Brain microvascular endothelial cell (primary cell): ENCODE results near the gene AGBL5.
A peak's percentile ranks its signal among the peaks of the same experiment; 100 is the strongest.
"Not testable (repeated sequence)": the region's sequence is repeated elsewhere in the genome, so short reads cannot be mapped to it uniquely, and the experiment has no call there.

ENCODE experiments used
- DNase-seq: peaks from one replicate; pipeline ENCODE4 v3.0.0-alpha.2; 2020
- H3K27ac ChIP-seq: fragments of 250-450 bp; sonication (Bioruptor Pico); 2 replicates; pipeline ENCODE4 v1.5.1; 2020; ENCODE audit warnings: mild to moderate bottlenecking, moderate library complexity
- H3K27me3 ChIP-seq: fragments of 250-450 bp; sonication (Bioruptor Pico); replicated peaks from 2 replicates; pipeline ENCODE4 v1.5.1; 2020; ENCODE audit warnings: mild to moderate bottlenecking
- H3K36me3 ChIP-seq: fragments of 250-450 bp; sonication (Bioruptor Pico); replicated peaks from 2 replicates; pipeline ENCODE4 v1.5.1; 2020; ENCODE audit warnings: mild to moderate bottlenecking
- H3K4me3 ChIP-seq: 2 replicates; pipeline ENCODE4 v1.5.1; 2011; ENCODE audit warnings: low read depth, mild to moderate bottlenecking, control low read depth, low read length, moderate library complexity
- CTCF ChIP-seq: IDR thresholded peaks from 2 replicates; pipeline ENCODE4 v1.5.1; 2011; ENCODE audit warnings: low read depth, mild to moderate bottlenecking, moderate library complexity, low read length, control low read depth, inconsistent platforms; ENCODE audit errors: missing control alignments
- in situ Hi-C: cut with HindIII; loops from 2 replicates; pipeline ENCODE4 v1.10.0; 2017; ENCODE audit warnings: low sequenced_read_pairs, low pct_ligation_motif_present

The AGBL5 gene

GRCh38 chr2:27072920-27073319 is 21.5 kb downstream of the AGBL5 start:
- in situ Hi-C loops, result no loop called here
- no peak for DNase-seq
- no peaks in the 10 kb centered on the region for H3K27me3 ChIP-seq
- peaks cover 19% of the 10 kb centered on the region for H3K36me3 ChIP-seq
- TF ChIP-seq CTCF, result no peak
- H3K4me3 ChIP-seq, result no peak overlapping the region
- peak overlapping the region; percentile 81 for H3K27ac ChIP-seq

- H3K27me3 ChIP-seq, result no peaks in the 10 kb centered on the region
- TF ChIP-seq CTCF, result no peak
- H3K27ac ChIP-seq, result no peak overlapping the region
- in situ Hi-C loops, result no loop called here
- DNase-seq, result no peak
- H3K36me3 ChIP-seq, result peaks cover 11% of the 10 kb centered on the region
- no peak overlapping the region for H3K4me3 ChIP-seq
Observed at GRCh38 chr2:27073782-27074181, 22.3 kb downstream of the AGBL5 start.

- DNase-seq, result no peak
- H3K4me3 ChIP-seq, result no peak overlapping the region
- no peak overlapping the region for H3K27ac ChIP-seq
- TF ChIP-seq CTCF, result no peak
- no peaks in the 10 kb centered on the region for H3K27me3 ChIP-seq
- H3K36me3 ChIP-seq, result peaks cover 2% of the 10 kb centered on the region
- in situ Hi-C loops, result no loop called here
Observed at GRCh38 chr2:27074738-27075565, 23.5 kb downstream of the AGBL5 start.

GRCh38 chr2:27075566-27075871 is 24.1 kb downstream of the AGBL5 start:
- H3K27me3 ChIP-seq, H3K36me3 ChIP-seq, H3K27ac ChIP-seq, in situ Hi-C loops, H3K4me3 ChIP-seq, DNase-seq: not testable (repeated sequence)

- no peak for DNase-seq
- no peaks in the 10 kb centered on the region for H3K27me3 ChIP-seq
- TF ChIP-seq CTCF, result no peak
- in situ Hi-C loops, result no loop called here
- no peak overlapping the region for H3K27ac ChIP-seq
- no peak overlapping the region for H3K4me3 ChIP-seq
- H3K36me3 ChIP-seq, result peaks cover under 1% of the 10 kb centered on the region
Observed at GRCh38 chr2:27076323-27076722, 24.9 kb downstream of the AGBL5 start.

GRCh38 chr2:27077231-27077630 is 25.8 kb downstream of the AGBL5 start:
- H3K36me3 ChIP-seq, result no peaks in the 10 kb centered on the region
- no peak for TF ChIP-seq CTCF
- in situ Hi-C loops, result no loop called here
- DNase-seq, result no peak
- H3K27me3 ChIP-seq, result no peaks in the 10 kb centered on the region
- no peak overlapping the region for H3K27ac ChIP-seq
- H3K4me3 ChIP-seq, result no peak overlapping the region
